CD4-positive, alpha-beta T cell treated with Interleukin-4 for 1 hour (primary cell): Measurements from ENCODE around the gene CPA4.
"Not testable (repeated sequence)": the region's sequence is repeated elsewhere in the genome, so short reads cannot be mapped to it uniquely, and the experiment has no call there.

Source experiments
- DNase-seq, 2 donors: peaks; one replicate each; pipeline ENCODE4 v3.0.0-alpha.2; 2020 to 2022

Gene CPA4

GRCh38 chr7:130292682-130293257 lies at the start of gene CPA4:
CPA4 (plus strand) TSS chr7:130293161; CDS start chr7:130293181, 20 bp downstream.
- DNase-seq = no peak

GRCh38 chr7:130243486-130243885 lies 49.5 kb upstream of the CPA4 start:
- not testable (repeated sequence) for DNase-seq

- not testable (repeated sequence) for DNase-seq
These were observed 46.5 kb upstream of the CPA4 start for GRCh38 chr7:130246491-130246890.

GRCh38 chr7:130248842-130249241 lies 44.1 kb upstream of the CPA4 start:
- not testable (repeated sequence) for DNase-seq

GRCh38 chr7:130249626-130250025 lies 43.3 kb upstream of the CPA4 start:
- not testable (repeated sequence) for DNase-seq

- DNase-seq = no peak
These were observed 38.4 kb upstream of the CPA4 start for GRCh38 chr7:130254555-130254954.

GRCh38 chr7:130256704-130257103 lies 36.3 kb upstream of the CPA4 start:
- DNase-seq = no peak

- DNase-seq = no peak
These were observed 34.4 kb upstream of the CPA4 start for GRCh38 chr7:130258494-130259078.

- no peak for DNase-seq
These were observed 30.5 kb upstream of the CPA4 start for GRCh38 chr7:130262448-130262847.

- no peak for DNase-seq
These were observed 29.8 kb upstream of the CPA4 start for GRCh38 chr7:130263130-130263529.

- no peak for DNase-seq
These were observed 26.6 kb upstream of the CPA4 start, which contains the start of gene CPA2 for GRCh38 chr7:130266258-130266960. CPA2 (plus strand) TSS chr7:130266863; CDS start chr7:130266882, 19 bp downstream.

GRCh38 chr7:130266961-130267321 lies 26.0 kb upstream of the CPA4 start:
- no peak for DNase-seq

- no peak for DNase-seq
These were observed 24.3 kb upstream of the CPA4 start for GRCh38 chr7:130268463-130269317.

- no peak for DNase-seq
These were observed 23.7 kb upstream of the CPA4 start for GRCh38 chr7:130269318-130269694.

- DNase-seq = no peak
These were observed 21.8 kb upstream of the CPA4 start for GRCh38 chr7:130270947-130271800.

- no peak for DNase-seq
These were observed 20.4 kb upstream of the CPA4 start for GRCh38 chr7:130272381-130273080.

GRCh38 chr7:130273081-130273932 lies 19.7 kb upstream of the CPA4 start:
- DNase-seq = no peak

GRCh38 chr7:130273933-130274255 lies 19.1 kb upstream of the CPA4 start:
- no peak for DNase-seq

- DNase-seq = no peak
These were observed 18.7 kb upstream of the CPA4 start for GRCh38 chr7:130274296-130274695.

GRCh38 chr7:130274983-130275591 lies 17.9 kb upstream of the CPA4 start:
- DNase-seq = no peak
